Heart right ventricle (tissue), 16 donors: Measurements from ENCODE around the gene ADCY2. TPM values are rescaled to one million over a fixed set of nuclear protein-coding genes. Genes with fewer than 3 reads are reported as not detected.

ENCODE experiments used
- ATAC-seq, 8 donors: fragments of 200-7000 bp; cut with Tn5 transposase; one replicate each; pipeline ENCODE4 v1.9.1; 2020; ENCODE audit warnings: mild to moderate bottlenecking in 8 of 8, moderate library complexity in 8 of 8, moderate number of reproducible peaks in 1 of 8
- DNase-seq, 2 donors: peaks; one replicate each; pipeline ENCODE4 v3.0.0-alpha.2; 2020
- H3K27ac ChIP-seq, 10 donors: fragments of 200-600 bp; sonication (generic) in 2 of 10; one replicate each; pipeline versions ENCODE4 v1.5.0 to v1.8.0; 2020 to 2022; ENCODE audit warnings: mild to moderate bottlenecking in 3 of 10
- H3K27me3 ChIP-seq, 7 donors: fragments of 200-600 bp; one replicate each; pipeline ENCODE4 v1.8.0; 2021 to 2022; ENCODE audit warnings: mild to moderate bottlenecking in 2 of 7
- H3K36me3 ChIP-seq, 9 donors: fragments of 200-600 bp; sonication (generic) in 1 of 9; one replicate each; pipeline versions ENCODE4 v1.5.0 to v1.8.0; 2020 to 2022; ENCODE audit warnings: mild to moderate bottlenecking in 2 of 9
- H3K4me1 ChIP-seq, 9 donors: fragments of 200-600 bp; sonication (generic) in 1 of 9; one replicate each; pipeline versions ENCODE4 v1.5.0 to v1.8.0; 2020 to 2022; ENCODE audit warnings: mild to moderate bottlenecking in 4 of 9
- H3K4me3 ChIP-seq, 10 donors: fragments of 200-600 bp; sonication (generic) in 2 of 10; one replicate each; pipeline versions ENCODE4 v1.5.0 to v1.8.0; 2020 to 2022; ENCODE audit warnings: mild to moderate bottlenecking in 7 of 10, moderate library complexity in 2 of 10
- H3K9me3 ChIP-seq, 11 donors: fragments of 200-600 bp in 10 of 11; sonication (generic) in 2 of 11; one replicate each; pipeline versions ENCODE4 v1.5.0 to v1.8.0; 2013 to 2022; ENCODE audit warnings: mild to moderate bottlenecking in 2 of 11, control low read depth in 1 of 11, moderate library complexity in 1 of 11
- CTCF ChIP-seq, 9 donors: fragments of 200-600 bp; sonication (generic) in 2 of 9; IDR thresholded peaks; one replicate each; pipeline versions ENCODE4 v1.5.0 to v1.8.0; 2021 to 2022; ENCODE audit warnings: antibody characterized with exemption in 9 of 9, mild to moderate bottlenecking in 5 of 9, moderate library complexity in 1 of 9
- WGBS, 2 donors: extraction: QIAGEN DNeasy Blood & Tissue Kit; methylation state at CpG; one replicate each; pipeline ENCODE4 v1.1.7; 2013; ENCODE audit warnings: inconsistent platforms in 1 of 2; 5-methylcytosine and 5-hydroxymethylcytosine counted together
- intact Hi-C, 10 donors: fragments of 100-400 bp; cut with DNase I; formaldehyde crosslinking; loops; one replicate each; pipeline versions ENCODE4 v1.11.1 to v1.14.2; 2022
- polyA plus RNA-seq, 2 donors: library from polyadenylated mRNA; stranded (reverse); fragments of 200-250 nt; gene quantifications; one replicate each; pipeline ENCODE4 v1.2.3, GENCODE V29; 2013
- total RNA-seq, 10 donors: library from RNA; stranded (reverse); fragmentation: NEBNext Ultra II Directional in 3 of 10; extraction: Animal tissue kit (Norgen Biotek cat#: 25700) in 3 of 10; gene quantifications; one replicate each; pipeline versions ENCODE4 v1.2.1 to v1.2.4, GENCODE V29; 2021 to 2023
- donor health status: Arrhythmogenic right ventricular cardiomyopathy.
- donor health status: ischemic (EF 13 %, LVEDD 7.1; RV severe dilation, severe dysfunction).
- donor health status: healthy with polysubstance abuse.
- donor health status: DM: no; HTN: yes; CAD: no.
- donor health status: DM: no; HTN: no; CAD: no.
- donor health status: ischemic (EF 25% LVEDD 6.9; RV normal size, moderate dysfunction).
- donor health status: ischemic (EF 25% LVEDD 5.7; RV mildly dilated, moderate dysfunction).
- donor health status: healthy.
- donor health status: DM: yes; HTN: yes; CAD: no.
- donor health status: Ischemic cardiomyopathy.
- donor health status: ischemic (EF 35%, LVEDD 5.7; RV mildly dilated, moderate dysfunction).
- donor health status: nonischemic (EF 11% LVEDD 7.7; RV severe dilation, severe dysfunction).
- donor health status: DM: yes; HTN: yes; CAD: no.
- donor health status: PGD.
- donor health status: ischemic (EF 29% LVEDD 5.4; RV normal size, mild dysfunction).
- donor health status: nonischemic (EF 23%, LVEDD 6.1; RV moderate dilation, normal function).

The ADCY2 gene
- total and polyA plus RNA-seq, 12 donors = 0.04 to 0.90 (median 0.17) TPM

DNA sequence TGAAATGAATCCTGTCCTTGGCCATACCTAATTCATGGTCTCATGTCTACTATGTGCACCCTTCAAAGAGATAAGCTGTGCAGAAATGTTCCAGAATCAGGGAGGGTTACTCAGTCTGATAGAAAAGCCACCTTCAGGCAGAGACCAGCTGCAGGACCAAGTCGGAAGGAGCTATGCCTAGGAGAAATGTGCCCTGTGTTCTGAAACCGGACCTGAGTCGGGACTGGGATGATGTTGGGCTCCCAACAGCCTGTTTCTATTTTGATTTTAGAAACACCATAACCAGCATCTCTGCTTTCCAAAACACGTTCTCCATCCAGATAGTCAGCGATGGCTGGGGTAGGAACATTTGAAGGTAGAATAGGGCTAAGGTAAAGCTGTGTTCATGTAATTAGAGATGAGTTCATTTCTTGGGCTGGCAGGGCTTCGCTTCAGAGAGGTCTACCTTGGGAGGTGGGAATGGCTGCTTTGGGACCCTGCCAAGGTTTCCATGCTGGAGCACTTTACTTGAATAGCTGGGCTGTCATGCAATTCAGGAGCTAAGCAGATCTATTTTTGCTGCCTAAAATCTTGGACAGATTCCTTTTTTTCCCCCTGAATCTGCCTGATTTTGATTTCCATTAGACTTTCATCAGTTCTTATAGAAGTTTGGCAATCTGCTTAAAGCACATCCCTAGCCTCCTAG lies 2.8 kb downstream of the ADCY2 start:
- Histone ChIP-seq H3K27ac (no peak overlapping the region), H3K4me3 (no peak overlapping the region)
- intact Hi-C loops = loop anchor here in 3 of 10 donors (10.0 kb wide), 2 partner anchors 574 to 634 kb away; no protein-coding TSS in a partner anchor

DNA sequence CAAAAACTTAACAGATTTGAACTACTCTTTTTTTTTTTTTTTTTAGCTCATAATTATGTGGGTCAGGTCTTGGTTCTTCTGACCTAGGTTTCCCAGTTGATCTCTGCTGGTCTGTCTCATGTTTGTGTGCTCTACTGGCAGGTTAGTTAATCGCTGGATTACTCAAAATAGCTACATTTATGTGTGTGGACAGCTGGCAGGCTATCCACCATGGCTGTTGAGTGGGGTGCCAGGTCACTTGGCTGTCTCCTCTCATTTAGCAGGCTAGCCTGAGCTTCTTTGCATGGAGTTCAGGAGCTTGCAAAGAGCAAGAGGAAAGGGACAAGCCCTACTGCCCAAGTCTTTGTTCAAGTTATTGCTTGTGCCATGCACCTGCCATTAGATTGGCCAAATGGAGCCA lies 9.3 kb downstream of the ADCY2 start:
- peaks cover 0 to 44% (median 10%) of the 10 kb centered on the region in 7 donors for H3K27me3 ChIP-seq
- no peaks in the 10 kb centered on the region for H3K4me1 ChIP-seq
- no peaks in the 10 kb centered on the region for H3K36me3 ChIP-seq
- intact Hi-C loops = no loop called here
- H3K9me3 ChIP-seq = no peaks in the 10 kb centered on the region
- TF ChIP-seq CTCF (IDR thresholded peaks at IDR 0.05) = no peak
- 72 to 77% methylated on average over 1 of the region's 1 CpG for WGBS, 2 donors
- no peak overlapping the region for H3K4me3 ChIP-seq
- DNase-seq (no peak), ATAC-seq (no peak)
- no peak overlapping the region for H3K27ac ChIP-seq

More for the DNA sequence above, 2.8 kb downstream of the ADCY2 start:
- 80 to 83% methylated on average over 6 of the region's 6 CpGs for WGBS, 2 donors
- no peaks in the 10 kb centered on the region for H3K36me3 ChIP-seq
- no peak for TF ChIP-seq CTCF (IDR thresholded peaks at IDR 0.05)
- H3K9me3 ChIP-seq = no peaks in the 10 kb centered on the region
- DNase-seq (no peak), ATAC-seq (no peak)
- H3K27me3 ChIP-seq = peaks cover 4 to 91% (median 65%) of the 10 kb centered on the region in 7 donors
- peaks cover 0 to 12% (median 0%) of the 10 kb centered on the region in 9 donors for H3K4me1 ChIP-seq

- H3K27ac ChIP-seq = no peak overlapping the region
- TF ChIP-seq CTCF (IDR thresholded peaks at IDR 0.05) = no peak
- intact Hi-C loops = no loop called here
- H3K4me3 ChIP-seq = no peak overlapping the region
- ATAC-seq (no peak), DNase-seq (no peak)
- 54 to 56% methylated on average over 5 of the region's 5 CpGs for WGBS, 2 donors
- H3K36me3 ChIP-seq = no peaks in the 10 kb centered on the region
- H3K9me3 ChIP-seq = no peaks in the 10 kb centered on the region
- peaks cover 0 to 4% (median 0%) of the 10 kb centered on the region in 7 donors for H3K27me3 ChIP-seq
- H3K4me1 ChIP-seq = no peaks in the 10 kb centered on the region
Measured at GRCh38 chr5:7410936-7411511, 15.1 kb downstream of the ADCY2 start.

GRCh38 chr5:7412409-7412808 lies 16.5 kb downstream of the ADCY2 start:
- DNase-seq (no peak), ATAC-seq (no peak)
- H3K9me3 ChIP-seq = no peaks in the 10 kb centered on the region
- H3K27me3 ChIP-seq = no peaks in the 10 kb centered on the region
- H3K4me1 ChIP-seq = no peaks in the 10 kb centered on the region
- WGBS, 2 donors = 56 to 58% methylated on average over 10 of the region's 10 CpGs
- intact Hi-C loops = no loop called here
- no peaks in the 10 kb centered on the region for H3K36me3 ChIP-seq
- TF ChIP-seq CTCF (IDR thresholded peaks at IDR 0.05) = no peak
- no peak overlapping the region for H3K4me3 ChIP-seq
- no peak overlapping the region for H3K27ac ChIP-seq
